Epithelial cell of prostate (primary cell): Measurements from ENCODE around the gene HLA-C.

Experiments
- DNase-seq: peaks from one replicate; pipeline ENCODE4 v3.0.0-alpha.2; 2011; ENCODE audit warnings: low read depth, low spot score
- H3K27ac ChIP-seq: fragments of 450-650 bp; 2 replicates; pipeline ENCODE4 v1.5.1; 2017; ENCODE audit warnings: mild to moderate bottlenecking

The HLA-C gene

DNA sequence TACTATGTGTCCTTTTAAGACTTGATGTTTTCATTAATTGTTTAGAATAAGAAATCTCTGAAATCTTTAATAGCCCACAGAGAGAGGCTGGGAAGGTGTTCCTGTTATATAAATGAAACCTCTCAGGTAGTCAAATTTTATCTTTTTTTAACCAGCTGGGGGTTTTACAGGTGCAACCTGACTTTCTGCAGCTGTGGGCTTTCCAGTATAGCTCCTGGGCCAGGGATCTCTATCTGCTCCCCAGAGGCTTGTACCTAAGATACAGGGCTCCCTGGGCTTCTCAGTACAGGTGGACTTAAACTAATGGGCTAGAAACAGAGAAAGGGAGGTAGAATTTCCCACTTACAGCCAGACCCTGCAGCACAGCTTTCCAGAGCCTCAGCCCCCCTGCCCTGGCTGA lies 49.4 kb downstream of the HLA-C start:
- no peak for DNase-seq

More for the DNA sequence above, 49.4 kb downstream of the HLA-C start:
- no peak overlapping the region for H3K27ac ChIP-seq
